ENCODE results near the gene SLC13A5. TPM values are rescaled to one million over a fixed set of nuclear protein-coding genes. Genes with fewer than 3 reads are reported as not detected.

Gene SLC13A5
- total RNA-seq, 6 donors from 2014 or later = 0.09 to 0.27 TPM; not detected in 4

DNA sequence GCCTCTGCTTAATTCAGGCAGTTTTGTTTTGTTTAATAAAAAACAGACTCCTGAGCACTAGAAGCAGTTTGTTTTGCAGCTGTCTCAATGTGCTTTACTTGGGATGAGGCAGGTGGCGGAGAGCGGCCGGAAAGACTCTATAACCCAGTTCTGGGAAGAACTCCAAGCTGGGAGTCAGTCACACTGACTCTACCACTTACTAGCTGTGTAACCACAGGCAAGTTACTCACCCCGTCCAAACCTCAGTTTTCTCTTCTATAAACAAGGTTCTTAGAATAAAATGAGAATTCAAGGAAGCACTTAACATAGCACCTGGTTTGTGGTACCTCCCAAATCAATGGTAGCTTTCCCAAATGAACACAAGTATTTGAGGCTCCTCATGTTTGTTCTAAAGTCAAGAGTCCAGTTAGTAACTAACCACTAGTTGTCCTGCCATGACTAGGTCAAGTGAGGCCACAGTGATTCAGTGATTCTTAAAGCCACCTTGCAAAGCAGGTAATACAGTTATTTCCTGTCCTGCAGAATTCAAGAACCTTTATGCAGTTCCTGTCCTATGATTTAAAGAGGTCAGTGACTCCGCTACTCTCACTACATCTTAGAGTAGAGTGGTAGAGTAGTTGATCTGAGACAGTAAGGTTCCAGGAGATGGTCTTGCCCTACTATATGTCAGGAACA is 69.6 kb downstream of the SLC13A5 start:
- TF ChIP-seq POLR2A (IDR thresholded peaks at IDR 0.05) (no peak), POLR2AphosphoS5 (IDR thresholded peaks at IDR 0.05) (no peak), EP300 (IDR thresholded peaks at IDR 0.05) (no peak)
- TF ChIP-seq, protein P1, sequence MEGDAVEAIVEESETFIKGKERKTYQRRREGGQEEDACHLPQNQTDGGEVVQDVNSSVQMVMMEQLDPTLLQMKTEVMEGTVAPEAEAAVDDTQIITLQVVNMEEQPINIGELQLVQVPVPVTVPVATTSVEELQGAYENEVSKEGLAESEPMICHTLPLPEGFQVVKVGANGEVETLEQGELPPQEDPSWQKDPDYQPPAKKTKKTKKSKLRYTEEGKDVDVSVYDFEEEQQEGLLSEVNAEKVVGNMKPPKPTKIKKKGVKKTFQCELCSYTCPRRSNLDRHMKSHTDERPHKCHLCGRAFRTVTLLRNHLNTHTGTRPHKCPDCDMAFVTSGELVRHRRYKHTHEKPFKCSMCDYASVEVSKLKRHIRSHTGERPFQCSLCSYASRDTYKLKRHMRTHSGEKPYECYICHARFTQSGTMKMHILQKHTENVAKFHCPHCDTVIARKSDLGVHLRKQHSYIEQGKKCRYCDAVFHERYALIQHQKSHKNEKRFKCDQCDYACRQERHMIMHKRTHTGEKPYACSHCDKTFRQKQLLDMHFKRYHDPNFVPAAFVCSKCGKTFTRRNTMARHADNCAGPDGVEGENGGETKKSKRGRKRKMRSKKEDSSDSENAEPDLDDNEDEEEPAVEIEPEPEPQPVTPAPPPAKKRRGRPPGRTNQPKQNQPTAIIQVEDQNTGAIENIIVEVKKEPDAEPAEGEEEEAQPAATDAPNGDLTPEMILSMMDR (IDR thresholded peaks at IDR 0.05) = no peak
- peaks cover 20 to 39% (median 30%) of the 10 kb centered on the region in 4 donors for H3K4me1 ChIP-seq
- H3K9me3 ChIP-seq = no peaks in the 10 kb centered on the region
- H3K27me3 ChIP-seq = no peaks in the 10 kb centered on the region
- H3K4me3 ChIP-seq = no peak overlapping the region
- WGBS, 2 donors = 71 to 78% methylated on average over 5 of the region's 5 CpGs
- DNase-seq (no peak), ATAC-seq (ENCODE audit: low FRiP score in 2 of 2) (no peak)
- H3K27ac ChIP-seq = peak overlapping the region in 1 of 4 donors; percentile 14
- peaks cover 0 to 58% (median 17%) of the 10 kb centered on the region in 4 donors for H3K36me3 ChIP-seq

DNA sequence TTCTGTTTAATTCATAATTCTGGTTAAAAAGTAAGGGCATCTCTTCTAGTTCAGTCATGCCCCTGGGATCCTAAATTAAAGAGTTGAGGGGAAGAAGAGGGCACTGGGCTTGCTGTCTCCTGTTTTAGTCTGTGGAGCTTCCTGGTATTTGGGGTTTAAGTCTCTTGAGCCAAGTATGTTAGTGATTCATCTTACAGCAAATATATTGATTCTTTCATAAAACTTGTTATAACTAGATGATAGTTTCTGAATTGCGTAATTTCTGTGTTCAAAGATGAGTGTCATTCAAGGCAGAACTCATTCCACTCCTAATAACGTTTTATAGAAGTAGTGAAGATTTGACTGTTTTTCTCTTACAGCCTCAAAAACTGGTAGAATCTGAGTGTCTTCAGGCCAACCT is 70.6 kb downstream of the SLC13A5 start:
- Histone ChIP-seq H3K4me3 (peak overlapping the region in 1 of 4 donors; percentile 83), H3K27ac (no peak overlapping the region), H3K36me3 (peaks cover 0 to 48% (median 14%) of the 10 kb centered on the region in 4 donors), H3K27me3 (no peaks in the 10 kb centered on the region), H3K4me1 (peaks cover 17 to 43% (median 30%) of the 10 kb centered on the region in 4 donors), H3K9me3 (no peaks in the 10 kb centered on the region)
- no peak for DNase-seq
- TF ChIP-seq, protein P1 (IDR thresholded peaks at IDR 0.05) = no peak
- TF ChIP-seq POLR2A (IDR thresholded peaks at IDR 0.05) = no peak
- no peak for TF ChIP-seq EP300 (IDR thresholded peaks at IDR 0.05)
- TF ChIP-seq POLR2AphosphoS5 (IDR thresholded peaks at IDR 0.05) = no peak
- 63 to 64% methylated on average over 2 of the region's 2 CpGs for WGBS, 2 donors
- ATAC-seq (ENCODE audit: low FRiP score in 2 of 2) = no peak

DNA sequence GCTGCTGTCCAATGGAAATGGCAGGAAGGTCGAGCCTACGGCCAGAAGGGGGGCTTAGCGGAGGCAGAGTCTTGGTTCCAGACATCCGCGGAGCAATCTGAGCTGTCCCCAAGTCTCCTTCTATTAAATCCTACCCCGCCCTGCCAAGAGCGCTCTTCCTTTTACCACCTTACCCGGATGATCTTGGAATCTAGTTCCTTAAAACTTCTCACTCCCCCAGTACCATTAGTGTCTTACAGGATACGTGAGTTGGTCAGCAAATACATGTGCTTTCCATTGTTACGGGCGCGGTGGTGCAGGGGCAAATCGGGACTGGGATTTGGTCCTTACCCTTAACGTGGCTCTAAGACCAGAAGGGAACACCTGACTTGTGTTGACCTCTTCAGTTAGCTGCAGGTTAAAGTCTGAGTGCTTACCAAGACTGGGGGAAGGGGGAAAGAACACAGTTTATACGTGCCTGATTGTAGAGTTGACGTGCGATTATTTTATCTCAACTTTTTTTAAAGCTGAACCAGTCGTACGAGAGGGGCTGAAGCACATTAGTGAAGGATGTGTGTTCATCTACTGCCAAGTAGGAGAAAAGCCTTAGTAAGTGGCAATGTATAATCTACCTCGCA is 71.8 kb downstream of the SLC13A5 start:
- H3K27me3 ChIP-seq = no peaks in the 10 kb centered on the region
- peaks cover 17 to 49% (median 30%) of the 10 kb centered on the region in 4 donors for H3K4me1 ChIP-seq
- no peaks in the 10 kb centered on the region for H3K9me3 ChIP-seq
- WGBS, 2 donors = 5 to 6% methylated on average over 18 to 20 of the region's 20 CpGs
- peaks cover 0 to 37% (median 11%) of the 10 kb centered on the region in 4 donors for H3K36me3 ChIP-seq
- no peak for DNase-seq
- TF ChIP-seq, protein P1 (IDR thresholded peaks at IDR 0.05) = peak in 1 of 6 experiments; percentile 2
- no peak for TF ChIP-seq EP300 (IDR thresholded peaks at IDR 0.05)
- peak; percentile 17 to 29 for ATAC-seq (ENCODE audit: low FRiP score in 2 of 2)
- peak overlapping the region; percentile 74 to 92 (median 89) for H3K27ac ChIP-seq
- H3K4me3 ChIP-seq = peak overlapping the region; percentile 66 to 95 (median 81)

DNA sequence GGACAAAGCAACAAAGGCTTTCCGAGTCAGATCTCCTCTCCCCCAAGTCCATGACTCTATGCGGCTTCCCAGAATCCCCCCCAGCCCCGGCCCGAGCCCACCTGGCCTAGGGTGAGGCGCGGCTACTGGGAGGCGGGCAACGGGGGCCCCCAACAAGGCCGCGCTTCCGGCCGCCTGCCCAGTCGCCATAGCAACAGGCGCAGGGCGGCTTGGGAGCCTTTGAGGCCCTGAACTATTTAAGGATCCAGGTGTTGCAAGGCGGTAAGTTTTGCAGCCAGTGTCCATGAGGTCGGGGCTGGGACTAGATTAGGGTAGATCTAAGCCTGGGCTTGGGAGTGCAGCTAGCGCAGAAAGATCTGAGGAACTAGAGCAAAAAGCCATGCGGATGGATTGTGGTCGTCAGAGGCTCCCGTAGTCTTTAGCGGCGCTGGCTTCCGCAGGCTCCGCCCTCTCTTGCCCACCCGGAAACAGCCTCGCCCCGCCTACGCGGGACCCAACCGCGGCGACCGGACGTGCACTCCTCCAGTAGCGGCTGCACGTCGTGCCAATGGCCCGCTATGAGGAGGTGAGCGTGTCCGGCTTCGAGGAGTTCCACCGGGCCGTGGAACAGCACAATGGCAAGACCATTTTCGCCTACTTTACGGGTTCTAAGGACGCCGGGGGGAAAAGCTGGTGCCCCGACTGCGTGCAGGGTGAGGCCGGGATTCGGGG is 72.5 kb downstream of the SLC13A5 start, which contains the start of the genes KIAA0753 and TXNDC17:
Gene KIAA0753 (minus strand): TSS at position 176 of the 711 bp plus-strand sequence. CDS start 5,608 bp downstream, outside the sequence.
Gene TXNDC17 (plus strand): TSS at position 525 of the 711 bp plus-strand sequence. CDS start 23 bp downstream, at position 548.
- Histone ChIP-seq H3K4me3 (peak within 1 kb of the TSS; percentile 66 to 95 (median 81)), H3K36me3 (peaks cover 0 to 31% (median 10%) of the 10 kb centered on the region in 4 donors), H3K27me3 (no peaks in the 10 kb centered on the region), H3K4me1 (peaks cover 17 to 49% (median 30%) of the 10 kb centered on the region in 4 donors), H3K9me3 (no peaks in the 10 kb centered on the region), H3K27ac (peak within 1 kb of the TSS; percentile 74 to 92 (median 89))
- TF ChIP-seq POLR2AphosphoS5 (IDR thresholded peaks at IDR 0.05) (peak; percentile 93 to 94), EP300 (IDR thresholded peaks at IDR 0.05) (peak in 1 of 4 donors; percentile 36), POLR2A (IDR thresholded peaks at IDR 0.05) (peak; percentile 67 to 95 (median 80))
- TF ChIP-seq, protein P1 (IDR thresholded peaks at IDR 0.05) = peak in 3 of 6 experiments; percentile 3 to 13 (median 6)
- ATAC-seq (ENCODE audit: low FRiP score in 2 of 2) (peak; percentile 94 to 99), DNase-seq (peak; percentile 93 to 98)
- WGBS, 2 donors = 1% methylated on average over 40 of the region's 52 CpGs; no CpG with 5 or more reads in 1 of the 2 donors
